OCI-M2 (cell line): ENCODE measurements around the gene GK2.

Source experiments
- DNase-seq: peaks from one replicate; lab custom pipeline; 2025; ENCODE audit not compliant: unreplicated experiment; lab: John Stamatoyannopoulos, UW

GK2 gene

GRCh38 chr4:79390890-79391289, 17.1 kb downstream of the GK2 start:
- DNase-seq, result no peak

- DNase-seq, result no peak
Observed at GRCh38 chr4:79385641-79386040, 22.4 kb downstream of the GK2 start.

GRCh38 chr4:79381161-79381560, 26.9 kb downstream of the GK2 start:
- DNase-seq, result no peak

- DNase-seq, result no peak
Observed at GRCh38 chr4:79370026-79370425, 38.0 kb downstream of the GK2 start.

- DNase-seq, result no peak
Observed at GRCh38 chr4:79367096-79367495, 40.9 kb downstream of the GK2 start.

GRCh38 chr4:79366422-79366821, 41.6 kb downstream of the GK2 start:
- DNase-seq, result no peak

- DNase-seq, result no peak
Observed at GRCh38 chr4:79364061-79364460, 44.0 kb downstream of the GK2 start.

- no peak for DNase-seq
Observed at GRCh38 chr4:79362626-79363025, 45.4 kb downstream of the GK2 start.

GRCh38 chr4:79360006-79360405, 48.0 kb downstream of the GK2 start:
- DNase-seq, result no peak

GRCh38 chr4:79358438-79358837, 49.6 kb downstream of the GK2 start:
- DNase-seq, result no peak

- no peak for DNase-seq
Observed at GRCh38 chr4:79357365-79357764, 50.7 kb downstream of the GK2 start.
